Activated gamma-delta T cell treated with anti-CD3 and anti-CD28 coated beads, Interleukin-2, amount 50 U/mL, for 16 hours (primary cell): ENCODE data around the gene NEK3.
A peak's percentile ranks its signal among the peaks of the same experiment; 100 is the strongest.
"Not testable (repeated sequence)": the region's sequence is repeated elsewhere in the genome, so short reads cannot be mapped to it uniquely, and the experiment has no call there.

Experiments used
- DNase-seq: peaks from one replicate; pipeline ENCODE4 v3.0.0-alpha.2; 2020; ENCODE audit warnings: low read depth

NEK3 gene

GRCh38 chr13:52159159-52159982, at the start of gene NEK3:
TSS of gene NEK3 (minus strand) at chr13:52159597. CDS start at chr13:52156191, 3,406 bp downstream.
- peak; percentile 39 for DNase-seq

- not testable (repeated sequence) for DNase-seq
Measured at GRCh38 chr13:52208384-52208783, 49.0 kb upstream of the NEK3 start.

GRCh38 chr13:52207896-52208295, 48.5 kb upstream of the NEK3 start:
- DNase-seq = not testable (repeated sequence)

GRCh38 chr13:52207337-52207736, 47.9 kb upstream of the NEK3 start:
- not testable (repeated sequence) for DNase-seq

- DNase-seq = not testable (repeated sequence)
Measured at GRCh38 chr13:52204546-52204945, 45.1 kb upstream of the NEK3 start.

GRCh38 chr13:52203864-52204263, 44.5 kb upstream of the NEK3 start:
- not testable (repeated sequence) for DNase-seq

GRCh38 chr13:52202506-52202905, 43.1 kb upstream of the NEK3 start:
- not testable (repeated sequence) for DNase-seq

GRCh38 chr13:52201439-52202193, 42.2 kb upstream of the NEK3 start:
- DNase-seq = not testable (repeated sequence)

GRCh38 chr13:52195401-52195837, 36.0 kb upstream of the NEK3 start:
- peak; percentile 42 for DNase-seq

- peak; percentile 87 for DNase-seq
Measured at GRCh38 chr13:52194184-52194868, 34.9 kb upstream of the NEK3 start.

GRCh38 chr13:52193587-52194183, 34.3 kb upstream of the NEK3 start:
- DNase-seq = not testable (repeated sequence)

GRCh38 chr13:52187424-52188187, 28.2 kb upstream of the NEK3 start:
- not testable (repeated sequence) for DNase-seq

GRCh38 chr13:52187029-52187423, 27.6 kb upstream of the NEK3 start:
- no peak for DNase-seq

- not testable (repeated sequence) for DNase-seq
Measured at GRCh38 chr13:52181316-52181954, 22.0 kb upstream of the NEK3 start.

- no peak for DNase-seq
Measured at GRCh38 chr13:52179925-52180324, 20.5 kb upstream of the NEK3 start.

GRCh38 chr13:52177276-52177675, 17.9 kb upstream of the NEK3 start:
- no peak for DNase-seq

- DNase-seq = not testable (repeated sequence)
Measured at GRCh38 chr13:52173970-52174369, 14.6 kb upstream of the NEK3 start.

- no peak for DNase-seq
Measured at GRCh38 chr13:52173373-52173772, 14.0 kb upstream of the NEK3 start.

- not testable (repeated sequence) for DNase-seq
Measured at GRCh38 chr13:52171686-52172085, 12.3 kb upstream of the NEK3 start.

GRCh38 chr13:52170828-52171391, 11.5 kb upstream of the NEK3 start:
- not testable (repeated sequence) for DNase-seq
